ENCODE results near the gene PPFIA4. TPM values are rescaled to one million over a fixed set of nuclear protein-coding genes. Genes with fewer than 3 reads are reported as not detected.

PPFIA4 gene
- total RNA-seq, 1 experiment from 2014 or later = 4.2 TPM

GRCh38 chr1:203039609-203040512 is 13.6 kb downstream of the PPFIA4 start:
- no peak for DNase-seq (ENCODE audit: extremely low read depth, low read depth)

GRCh38 chr1:203040513-203041275 is 14.4 kb downstream of the PPFIA4 start:
- no peak for DNase-seq (ENCODE audit: extremely low read depth, low read depth)

- no peak for DNase-seq (ENCODE audit: extremely low read depth, low read depth)
Observed at GRCh38 chr1:203041351-203041932, 15.2 kb downstream of the PPFIA4 start.

- DNase-seq (ENCODE audit: extremely low read depth, low read depth) = no peak
Observed at GRCh38 chr1:203043830-203044545, 17.7 kb downstream of the PPFIA4 start.

DNA sequence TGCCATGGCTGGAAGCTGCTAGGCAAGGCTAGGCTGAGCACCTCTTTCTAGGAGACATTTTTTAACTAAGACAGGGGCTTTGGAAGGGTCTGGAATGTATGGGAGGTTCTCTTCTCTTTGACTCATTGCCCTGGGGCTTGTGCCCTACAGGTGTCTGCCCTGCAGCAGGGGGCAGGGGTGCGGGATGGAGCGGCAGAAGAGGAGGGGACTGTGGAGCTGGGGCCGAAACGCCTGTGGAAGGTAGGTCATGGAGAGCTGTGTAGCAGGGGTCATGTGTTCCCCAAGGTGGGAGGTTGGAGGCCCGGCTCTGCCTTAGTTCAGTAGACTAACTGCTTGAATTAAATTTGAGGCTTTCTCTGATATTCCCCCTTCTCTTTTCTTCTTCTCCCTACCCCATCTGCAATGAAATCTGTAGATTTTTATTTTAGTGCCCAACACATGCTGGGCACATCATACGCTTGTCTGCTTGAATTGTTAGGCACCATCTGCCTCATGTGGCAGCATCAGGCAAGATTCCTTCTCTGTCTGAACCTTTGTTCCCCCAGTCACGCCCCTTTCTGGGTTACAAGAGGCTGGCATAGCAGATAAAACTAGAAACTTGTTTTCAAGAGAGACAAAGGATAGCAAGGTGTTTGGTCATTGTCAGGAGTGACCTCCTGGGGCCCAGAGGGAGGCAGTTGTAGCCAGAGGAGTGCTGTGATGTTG is 18.4 kb downstream of the PPFIA4 start:
- DNase-seq (ENCODE audit: extremely low read depth, low read depth) = no peak

DNA sequence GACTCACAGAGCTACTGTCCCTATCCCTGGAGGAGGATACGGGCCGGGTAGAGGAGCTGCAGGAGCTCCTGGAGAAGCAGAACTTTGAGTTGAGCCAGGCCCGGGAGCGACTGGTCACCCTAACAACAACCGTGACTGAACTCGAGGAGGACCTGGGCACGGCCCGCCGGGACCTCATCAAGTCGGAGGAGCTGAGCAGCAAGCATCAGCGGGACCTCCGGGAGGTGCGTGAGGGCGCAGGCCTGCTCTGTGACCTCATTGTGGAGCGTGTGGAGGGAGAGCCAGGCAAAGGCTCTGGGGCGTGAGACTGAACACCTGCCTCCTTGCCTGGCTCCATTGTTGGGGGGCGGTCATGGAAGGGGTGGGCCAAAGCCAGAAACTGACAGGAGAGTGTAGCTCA is 19.0 kb downstream of the PPFIA4 start:
- DNase-seq (ENCODE audit: extremely low read depth, low read depth) = no peak

DNA sequence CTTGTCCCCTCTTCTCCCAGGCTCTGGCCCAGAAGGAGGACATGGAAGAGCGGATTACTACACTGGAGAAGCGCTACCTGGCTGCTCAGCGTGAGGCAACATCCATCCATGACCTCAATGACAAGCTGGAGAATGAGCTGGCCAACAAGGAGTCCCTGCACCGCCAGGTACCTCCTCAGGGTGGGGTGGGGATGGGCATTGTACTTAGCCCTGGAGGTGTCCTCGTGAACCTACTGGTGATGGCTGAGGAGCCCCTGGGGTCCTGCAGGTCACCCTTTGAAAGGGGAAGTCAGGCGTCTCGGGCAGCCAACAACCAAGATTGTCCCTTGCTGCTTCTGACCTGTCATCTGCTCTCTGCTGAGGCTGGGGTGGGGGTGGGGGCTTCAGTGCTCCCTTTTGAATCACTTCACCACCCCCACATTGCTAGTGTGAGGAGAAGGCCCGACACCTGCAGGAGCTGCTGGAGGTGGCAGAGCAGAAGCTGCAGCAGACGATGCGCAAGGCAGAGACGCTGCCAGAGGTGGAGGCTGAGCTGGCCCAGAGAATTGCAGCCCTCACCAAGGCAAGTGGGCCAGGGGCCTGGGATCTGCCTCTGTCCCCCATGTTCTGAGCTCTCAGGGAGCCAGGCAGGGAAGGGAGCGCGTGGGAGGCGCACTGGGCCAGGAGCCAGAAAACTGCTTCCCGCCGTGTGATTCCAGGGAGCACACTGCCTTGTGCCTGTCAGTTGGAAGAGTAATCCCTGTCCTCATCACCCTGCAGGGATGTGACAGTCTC is 19.7 kb downstream of the PPFIA4 start:
- DNase-seq (ENCODE audit: extremely low read depth, low read depth) = no peak

DNA sequence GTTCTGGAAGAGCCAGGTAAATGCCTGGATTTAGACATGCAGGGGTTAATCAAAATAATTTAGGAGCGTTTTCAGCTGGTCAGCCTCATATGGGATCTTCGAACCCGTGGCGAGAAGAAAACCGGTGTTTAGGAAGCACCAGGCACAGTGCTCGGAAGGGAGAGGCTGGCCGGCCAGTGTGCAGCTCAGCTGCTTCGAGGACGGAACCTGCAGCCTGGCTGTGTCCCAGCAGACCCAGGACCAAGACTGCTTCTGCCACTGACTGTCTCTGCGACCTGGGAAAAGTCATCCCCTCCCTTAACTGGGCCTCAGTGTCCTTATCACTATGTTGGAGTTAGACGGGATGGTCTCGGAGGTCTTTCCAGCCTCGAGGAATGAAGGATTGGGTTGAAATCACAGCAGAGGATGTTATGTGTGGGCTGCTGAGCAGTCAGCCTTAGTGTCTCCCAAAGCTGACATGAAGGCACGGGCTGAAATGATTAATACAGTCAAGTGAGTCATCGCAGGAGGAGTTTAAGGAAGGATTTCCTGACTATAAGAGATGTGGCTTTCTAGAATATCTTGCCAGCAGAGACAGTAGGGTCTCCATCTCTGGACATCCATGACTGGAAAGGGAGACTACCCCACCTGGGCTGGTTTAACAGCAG is 20.8 kb downstream of the PPFIA4 start:
- no peak for DNase-seq (ENCODE audit: extremely low read depth, low read depth)

DNA sequence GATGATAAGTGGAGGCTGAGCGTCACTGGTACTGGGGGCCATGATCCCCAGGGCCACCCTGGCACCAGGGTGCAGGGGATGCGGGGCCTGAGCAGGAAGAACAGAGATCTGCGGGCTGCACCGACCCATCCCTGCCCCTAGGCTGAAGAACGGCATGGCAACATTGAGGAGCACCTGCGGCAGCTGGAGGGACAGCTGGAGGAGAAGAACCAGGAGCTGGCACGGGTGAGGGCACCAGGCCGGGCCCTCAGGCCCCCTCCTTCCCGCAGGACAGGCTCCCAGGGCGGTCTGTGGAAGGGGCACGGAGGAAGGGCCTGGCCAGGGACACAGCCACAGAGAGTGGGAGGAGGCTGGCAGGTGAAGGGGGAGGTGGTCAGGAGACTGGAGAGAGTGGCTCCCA is 21.8 kb downstream of the PPFIA4 start:
- no peak for DNase-seq (ENCODE audit: extremely low read depth, low read depth)

- DNase-seq (ENCODE audit: extremely low read depth, low read depth) = no peak
Observed at GRCh38 chr1:203048555-203049051, 22.3 kb downstream of the PPFIA4 start.

- DNase-seq (ENCODE audit: extremely low read depth, low read depth) = no peak
Observed at GRCh38 chr1:203049077-203049476, 22.8 kb downstream of the PPFIA4 start.

GRCh38 chr1:203049576-203050180 is 23.4 kb downstream of the PPFIA4 start:
- DNase-seq (ENCODE audit: extremely low read depth, low read depth) = no peak

GRCh38 chr1:203050826-203051225 is 24.5 kb downstream of the PPFIA4 start:
- DNase-seq (ENCODE audit: extremely low read depth, low read depth) = no peak

GRCh38 chr1:203051841-203052324 is 25.6 kb downstream of the PPFIA4 start:
- no peak for DNase-seq (ENCODE audit: extremely low read depth, low read depth)

- no peak for DNase-seq (ENCODE audit: extremely low read depth, low read depth)
Observed at GRCh38 chr1:203052601-203053000, 26.3 kb downstream of the PPFIA4 start.

- no peak for DNase-seq (ENCODE audit: extremely low read depth, low read depth)
Observed at GRCh38 chr1:203054184-203054583, 27.9 kb downstream of the PPFIA4 start.

- DNase-seq (ENCODE audit: extremely low read depth, low read depth) = no peak
Observed at GRCh38 chr1:203054642-203055041, 28.4 kb downstream of the PPFIA4 start.

GRCh38 chr1:203055161-203055799 is 29.0 kb downstream of the PPFIA4 start:
- no peak for DNase-seq (ENCODE audit: extremely low read depth, low read depth)
